Activated CD4-positive, alpha-beta T cell treated with anti-CD3 and anti-CD28 coated beads for 4 hours (primary cell): Measurements from ENCODE around the gene TMTC1.

ENCODE experiments used
- DNase-seq, 2 donors: peaks; one replicate each; pipeline ENCODE4 v3.0.0-alpha.2; 2020

Gene TMTC1

GRCh38 chr12:29706311-29706710, 77.4 kb downstream of the TMTC1 start:
- DNase-seq = no peak

- no peak for DNase-seq
Observed at GRCh38 chr12:29703528-29703927, 80.2 kb downstream of the TMTC1 start.

- no peak for DNase-seq
Observed at GRCh38 chr12:29702972-29703371, 80.8 kb downstream of the TMTC1 start.

- no peak for DNase-seq
Observed at GRCh38 chr12:29702222-29702621, 81.5 kb downstream of the TMTC1 start.

GRCh38 chr12:29700761-29701481, 82.8 kb downstream of the TMTC1 start:
- no peak for DNase-seq

GRCh38 chr12:29698756-29699155, 85.0 kb downstream of the TMTC1 start:
- no peak for DNase-seq

GRCh38 chr12:29695800-29696199, 87.9 kb downstream of the TMTC1 start:
- no peak for DNase-seq

- DNase-seq = no peak
Observed at GRCh38 chr12:29695026-29695425, 88.7 kb downstream of the TMTC1 start.

GRCh38 chr12:29694002-29694401, 89.7 kb downstream of the TMTC1 start:
- DNase-seq = no peak

GRCh38 chr12:29692237-29692636, 91.5 kb downstream of the TMTC1 start:
- no peak for DNase-seq

- DNase-seq = no peak
Observed at GRCh38 chr12:29691161-29691854, 92.4 kb downstream of the TMTC1 start.

- DNase-seq = no peak
Observed at GRCh38 chr12:29690728-29691127, 93.0 kb downstream of the TMTC1 start.

- no peak for DNase-seq
Observed at GRCh38 chr12:29688914-29689313, 94.8 kb downstream of the TMTC1 start.

GRCh38 chr12:29682088-29682487, 101.7 kb downstream of the TMTC1 start:
- DNase-seq = no peak

GRCh38 chr12:29681370-29681769, 102.4 kb downstream of the TMTC1 start:
- no peak for DNase-seq

GRCh38 chr12:29676676-29677075, 107.1 kb downstream of the TMTC1 start:
- DNase-seq = no peak

GRCh38 chr12:29674463-29674862, 109.3 kb downstream of the TMTC1 start:
- DNase-seq = no peak

- no peak for DNase-seq
Observed at GRCh38 chr12:29673346-29673745, 110.4 kb downstream of the TMTC1 start.

GRCh38 chr12:29672580-29672979, 111.2 kb downstream of the TMTC1 start:
- no peak for DNase-seq

- DNase-seq = no peak
Observed at GRCh38 chr12:29671742-29672141, 112.0 kb downstream of the TMTC1 start.

GRCh38 chr12:29667011-29667410, 116.7 kb downstream of the TMTC1 start:
- no peak for DNase-seq

- no peak for DNase-seq
Observed at GRCh38 chr12:29665107-29665506, 118.6 kb downstream of the TMTC1 start.

- no peak for DNase-seq
Observed at GRCh38 chr12:29662734-29663323, 120.9 kb downstream of the TMTC1 start.

- DNase-seq = no peak
Observed at GRCh38 chr12:29660847-29661246, 122.9 kb downstream of the TMTC1 start.
